Mammary epithelial cell (primary cell): Measurements from ENCODE around the gene KLRC3.
"Not testable (repeated sequence)": the region's sequence is repeated elsewhere in the genome, so short reads cannot be mapped to it uniquely, and the experiment has no call there.

Experiments
- EZH2 ChIP-seq: IDR thresholded peaks from 2 replicates; pipeline ENCODE4 v1.6.1; 2012; ENCODE audit warnings: low read length, inconsistent platforms, borderline replicate concordance
- TF ChIP-seq, protein P1 (sequence below), 2 donors: IDR thresholded peaks in 1 of 2; conservative IDR thresholded peaks in 1 of 2; 2 replicates each; pipeline ENCODE4 v1.5.1; 2011 to 2012; ENCODE audit warnings: inconsistent platforms in 2 of 2, low read length in 2 of 2, mild to moderate bottlenecking in 2 of 2, control low read depth in 1 of 2, low read depth in 1 of 2; ENCODE audit not compliant: insufficient read depth in 1 of 2; ENCODE audit errors: extremely low read depth in 1 of 2

DNA sequence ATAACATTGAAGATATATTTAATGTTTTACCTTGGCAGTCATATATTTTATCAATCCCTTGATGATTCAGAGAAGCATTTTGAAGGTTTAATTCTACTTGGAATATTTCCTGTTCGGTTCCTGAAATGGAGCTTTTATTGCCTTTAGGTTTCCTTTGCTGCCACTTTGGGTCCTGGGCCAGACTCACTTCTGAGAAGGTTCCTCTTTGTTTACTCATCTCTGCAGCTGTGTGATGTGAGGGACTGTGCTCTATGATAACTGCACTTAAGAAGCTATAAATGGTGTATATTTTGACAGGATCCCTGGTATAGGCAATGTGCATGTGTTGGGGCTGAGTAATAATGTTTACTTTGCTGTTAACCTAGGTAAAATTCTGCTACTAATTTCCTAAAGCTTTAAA, at the start of gene KLRC3:
- TF ChIP-seq, protein P1, sequence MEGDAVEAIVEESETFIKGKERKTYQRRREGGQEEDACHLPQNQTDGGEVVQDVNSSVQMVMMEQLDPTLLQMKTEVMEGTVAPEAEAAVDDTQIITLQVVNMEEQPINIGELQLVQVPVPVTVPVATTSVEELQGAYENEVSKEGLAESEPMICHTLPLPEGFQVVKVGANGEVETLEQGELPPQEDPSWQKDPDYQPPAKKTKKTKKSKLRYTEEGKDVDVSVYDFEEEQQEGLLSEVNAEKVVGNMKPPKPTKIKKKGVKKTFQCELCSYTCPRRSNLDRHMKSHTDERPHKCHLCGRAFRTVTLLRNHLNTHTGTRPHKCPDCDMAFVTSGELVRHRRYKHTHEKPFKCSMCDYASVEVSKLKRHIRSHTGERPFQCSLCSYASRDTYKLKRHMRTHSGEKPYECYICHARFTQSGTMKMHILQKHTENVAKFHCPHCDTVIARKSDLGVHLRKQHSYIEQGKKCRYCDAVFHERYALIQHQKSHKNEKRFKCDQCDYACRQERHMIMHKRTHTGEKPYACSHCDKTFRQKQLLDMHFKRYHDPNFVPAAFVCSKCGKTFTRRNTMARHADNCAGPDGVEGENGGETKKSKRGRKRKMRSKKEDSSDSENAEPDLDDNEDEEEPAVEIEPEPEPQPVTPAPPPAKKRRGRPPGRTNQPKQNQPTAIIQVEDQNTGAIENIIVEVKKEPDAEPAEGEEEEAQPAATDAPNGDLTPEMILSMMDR (conservative IDR thresholded peaks at IDR 0.05 in 1 of 2, IDR thresholded peaks at IDR 0.05 in 1 of 2; ENCODE audit: extremely low read depth in 1 of 2, insufficient read depth in 1 of 2, low read depth in 1 of 2, low read length in 2 of 2) = not testable (repeated sequence)
- not testable (repeated sequence) for TF ChIP-seq EZH2
